ENCODE data around the gene NKX2-1.

GRCh38 chr14:36524220-36524837 is 4.3 kb upstream of the NKX2-1 start:
- TF ChIP-seq CTCF (conservative IDR thresholded peaks at IDR 0.05; ENCODE audit: low read depth, low read length) (no peak), EZH2 (IDR thresholded peaks at IDR 0.05; ENCODE audit: low read length, unreplicated experiment) (no peak)

All from PC-3 (cell line).